Stomach (tissue), 4 donors: ENCODE measurements around the gene CEP44.
"Not testable (repeated sequence)": the region's sequence is repeated elsewhere in the genome, so short reads cannot be mapped to it uniquely, and the experiment has no call there.

Experiments
- EP300 ChIP-seq: sonication (generic); formaldehyde crosslinking; IDR thresholded peaks from one replicate; pipeline ENCODE4 v1.6.1; 2017; ENCODE audit warnings: antibody characterized with exemption
- POLR2A ChIP-seq, 4 donors: fragments of 450-650 bp; IDR thresholded peaks; one replicate each; pipeline ENCODE4 v1.6.1; 2016; ENCODE audit warnings: antibody characterized with exemption in 4 of 4, control low read depth in 2 of 4, mild to moderate bottlenecking in 1 of 4, moderate library complexity in 1 of 4
- POLR2AphosphoS5 ChIP-seq, 3 donors: sonication (generic); formaldehyde crosslinking; IDR thresholded peaks; one replicate each; pipeline ENCODE4 v1.6.1; 2016; ENCODE audit warnings: antibody characterized with exemption in 3 of 3
- TF ChIP-seq, protein P1 (sequence below), 7 experiments: fragments of 450-650 bp in 4 of 7; fragments of 200-600 bp in 3 of 7; sonication (generic) in 3 of 7; IDR thresholded peaks; one replicate each; pipeline ENCODE4 v1.5.1; 2016 to 2019; ENCODE audit warnings: antibody characterized with exemption in 7 of 7, control low read depth in 2 of 7, mild to moderate bottlenecking in 1 of 7

DNA sequence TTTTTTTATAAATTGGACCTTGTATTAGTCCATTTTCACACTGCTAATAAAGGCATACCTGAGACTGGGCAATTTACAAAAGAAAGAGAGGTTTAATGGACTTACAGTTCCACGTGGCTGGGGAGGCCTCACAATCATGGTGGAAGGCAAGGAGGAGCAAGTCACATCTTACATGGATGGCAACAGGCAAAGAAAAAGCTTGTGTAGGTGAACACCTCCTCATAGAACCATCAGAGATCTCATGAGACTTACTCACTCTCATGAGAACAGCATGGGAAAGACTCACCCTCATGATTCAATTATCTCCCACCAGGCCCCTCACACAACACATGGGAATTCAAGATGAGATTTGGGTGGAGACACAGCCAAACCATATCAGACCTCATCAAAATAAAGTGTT lies 80.1 kb downstream of the CEP44 start:
- not testable (repeated sequence) for TF ChIP-seq POLR2A (IDR thresholded peaks at IDR 0.05); EP300; POLR2AphosphoS5 (IDR thresholded peaks at IDR 0.05)
- TF ChIP-seq, protein P1, sequence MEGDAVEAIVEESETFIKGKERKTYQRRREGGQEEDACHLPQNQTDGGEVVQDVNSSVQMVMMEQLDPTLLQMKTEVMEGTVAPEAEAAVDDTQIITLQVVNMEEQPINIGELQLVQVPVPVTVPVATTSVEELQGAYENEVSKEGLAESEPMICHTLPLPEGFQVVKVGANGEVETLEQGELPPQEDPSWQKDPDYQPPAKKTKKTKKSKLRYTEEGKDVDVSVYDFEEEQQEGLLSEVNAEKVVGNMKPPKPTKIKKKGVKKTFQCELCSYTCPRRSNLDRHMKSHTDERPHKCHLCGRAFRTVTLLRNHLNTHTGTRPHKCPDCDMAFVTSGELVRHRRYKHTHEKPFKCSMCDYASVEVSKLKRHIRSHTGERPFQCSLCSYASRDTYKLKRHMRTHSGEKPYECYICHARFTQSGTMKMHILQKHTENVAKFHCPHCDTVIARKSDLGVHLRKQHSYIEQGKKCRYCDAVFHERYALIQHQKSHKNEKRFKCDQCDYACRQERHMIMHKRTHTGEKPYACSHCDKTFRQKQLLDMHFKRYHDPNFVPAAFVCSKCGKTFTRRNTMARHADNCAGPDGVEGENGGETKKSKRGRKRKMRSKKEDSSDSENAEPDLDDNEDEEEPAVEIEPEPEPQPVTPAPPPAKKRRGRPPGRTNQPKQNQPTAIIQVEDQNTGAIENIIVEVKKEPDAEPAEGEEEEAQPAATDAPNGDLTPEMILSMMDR (IDR thresholded peaks at IDR 0.05) = not testable (repeated sequence)
